Right renal cortex interstitium (tissue), 3 donors: ENCODE measurements around the gene CMTM1. TPM values are rescaled to one million over a fixed set of nuclear protein-coding genes. Genes with fewer than 3 reads are reported as not detected.

Experiments used
- DNase-seq, 3 donors: peaks; one replicate each; pipeline ENCODE4 v3.0.0-alpha.2; 2013; ENCODE audit warnings: low read depth in 3 of 3, low spot score in 2 of 3
- polyA plus RNA-seq, 3 donors: library from polyadenylated mRNA; unstranded; fragments of 120-200 nt; gene quantifications; one replicate each; pipeline ENCODE4 v1.2.1, GENCODE V29; 2013; ENCODE audit not compliant: insufficient read length in 3 of 3

CMTM1 gene
- polyA plus RNA-seq: 1 to 10 TPM; 3.9 to 5.4 (median 4.8) TPM

- DNase-seq: no peak
These were observed at the start of gene CMTM1 for GRCh38 chr16:66566051-66566901. Gene CMTM1, plus strand, starts transcription at chr16:66566439. Its CDS starts 75 bp downstream, at chr16:66566514.

DNA sequence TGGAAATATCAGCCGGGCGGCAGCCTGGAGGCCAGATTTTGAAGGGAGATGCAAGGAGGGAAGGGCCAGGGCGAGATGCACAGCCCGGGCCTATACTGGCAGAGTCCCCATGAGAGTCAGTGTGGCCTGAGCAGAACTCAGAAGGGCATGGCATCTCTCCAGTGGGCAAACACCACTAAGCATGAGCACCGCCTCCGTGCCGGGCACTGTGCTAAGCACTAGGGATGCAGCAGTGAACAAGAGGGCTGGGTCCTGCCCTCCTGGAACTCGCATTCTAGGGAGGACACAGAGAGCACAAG is 49.8 kb upstream of the CMTM1 start:
- DNase-seq: no peak

DNA sequence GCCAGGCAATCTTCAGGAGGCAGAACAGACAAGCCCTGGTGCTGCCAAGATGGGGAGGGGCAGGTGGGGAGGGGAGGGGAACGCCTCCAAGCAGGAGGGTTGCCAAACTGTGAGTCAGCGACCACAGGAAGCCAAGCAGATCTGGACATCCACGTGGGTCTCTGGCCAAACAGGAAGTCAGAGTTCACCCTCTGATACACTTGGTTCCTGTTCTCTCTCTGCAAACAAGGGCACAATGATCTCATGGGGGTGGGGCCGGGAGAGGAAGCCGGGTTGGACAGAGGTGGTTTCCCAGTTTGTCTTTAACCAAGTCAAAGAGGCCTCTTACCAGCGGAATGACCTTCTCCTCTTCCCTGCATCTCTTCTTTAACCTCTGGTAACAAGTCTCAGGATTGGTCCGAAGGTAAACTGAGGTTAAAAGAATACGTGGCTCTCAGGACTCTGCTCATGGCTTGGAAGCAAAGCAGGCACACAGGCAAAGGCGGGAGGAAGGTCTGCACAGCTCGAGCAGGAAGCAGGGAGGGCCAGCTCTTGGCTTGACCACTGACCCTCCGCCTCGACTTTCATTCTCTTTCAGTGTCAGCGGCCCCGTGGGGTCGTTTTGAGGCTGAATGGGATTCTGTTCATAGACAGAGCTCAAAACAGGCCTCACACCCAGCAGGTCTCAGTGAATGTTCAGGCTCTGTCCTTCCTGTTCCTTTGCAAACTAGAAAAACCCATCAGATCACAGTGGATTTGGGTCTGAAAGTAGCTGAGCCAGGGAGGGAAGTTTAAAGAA is 49.2 kb upstream of the CMTM1 start:
- DNase-seq: peak; percentile 41 to 61 (median 61)

DNA sequence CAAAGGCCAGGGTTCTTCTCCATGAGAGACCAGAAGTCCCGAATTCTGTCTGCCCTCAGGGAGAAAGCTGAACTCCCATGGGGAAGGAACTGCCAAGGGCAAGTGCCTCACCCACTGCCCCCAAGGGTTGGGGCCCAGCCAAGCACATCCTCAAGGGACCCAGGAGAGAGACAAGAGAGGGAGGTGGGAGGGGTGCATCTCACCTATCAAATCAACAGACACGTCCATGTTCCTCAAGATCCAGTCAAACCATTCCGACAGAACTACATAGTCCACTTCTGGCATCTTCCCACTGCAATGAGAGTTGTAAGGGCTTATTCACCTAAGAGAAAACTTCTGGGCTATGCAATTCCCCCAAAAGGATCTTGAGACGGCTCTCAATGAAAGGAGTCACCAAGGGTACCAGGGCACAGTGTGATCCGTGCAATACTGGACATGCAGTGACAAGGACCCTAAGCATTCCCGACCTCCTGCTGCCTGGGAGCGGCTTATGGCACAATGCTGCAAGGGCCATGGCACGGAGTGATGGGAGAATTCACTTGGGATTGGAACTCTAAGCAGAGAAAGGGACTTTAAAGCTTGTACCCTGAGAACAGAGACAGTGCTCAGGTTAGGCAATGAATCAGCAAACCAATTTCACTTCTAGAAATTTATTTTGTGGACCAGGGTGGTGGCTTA is 48.5 kb upstream of the CMTM1 start:
- no peak for DNase-seq

DNA sequence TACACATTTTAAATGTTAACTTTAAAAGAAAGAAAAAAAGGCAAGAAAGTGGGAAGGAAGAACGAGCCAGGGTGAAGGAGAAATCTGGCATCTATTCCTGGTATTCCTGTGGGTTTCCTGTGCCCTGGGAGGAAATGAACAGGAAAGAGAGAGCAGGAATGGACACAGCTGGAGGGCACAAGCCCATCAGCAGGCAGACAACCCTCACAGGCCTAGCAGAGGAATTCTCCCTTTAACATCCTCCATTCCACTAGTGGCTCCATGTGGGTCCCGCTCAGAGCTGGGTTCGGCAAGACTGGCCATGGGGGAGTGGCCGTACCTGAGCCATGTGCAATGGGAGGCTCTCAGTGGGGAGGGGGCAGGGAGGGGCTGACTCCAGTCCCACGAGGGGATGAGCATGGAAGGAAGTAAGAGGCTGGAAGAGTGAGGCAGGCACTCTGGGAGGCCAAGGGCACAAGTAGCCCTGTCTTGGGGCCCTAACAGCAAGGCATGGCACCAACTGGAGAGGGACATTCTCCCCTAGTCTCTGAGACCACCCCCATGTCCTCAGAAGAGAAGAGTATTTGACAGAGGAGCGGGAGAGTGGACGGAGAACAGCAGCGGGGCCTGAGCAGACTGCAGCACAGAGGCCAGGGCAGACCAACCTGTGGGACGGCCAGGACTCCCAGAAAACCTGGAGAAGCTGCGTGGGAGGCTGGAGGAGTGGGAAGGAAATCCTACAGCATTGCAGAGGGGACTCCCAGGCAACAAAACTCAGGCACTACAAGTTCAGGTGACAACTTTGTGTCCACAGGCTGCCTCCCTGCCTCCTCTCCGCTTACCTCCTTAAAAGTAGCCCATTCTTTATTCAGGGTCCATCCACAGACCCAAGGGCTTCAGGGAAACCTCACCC is 46.5 kb upstream of the CMTM1 start:
- DNase-seq: no peak

GRCh38 chr16:66520406-66521170 is 45.7 kb upstream of the CMTM1 start:
- no peak for DNase-seq

GRCh38 chr16:66521252-66521713 is 45.0 kb upstream of the CMTM1 start:
- no peak for DNase-seq

- no peak for DNase-seq
These were observed 44.1 kb upstream of the CMTM1 start for GRCh38 chr16:66521951-66522771.

- DNase-seq: no peak
These were observed 43.2 kb upstream of the CMTM1 start for GRCh38 chr16:66522816-66523590.

- no peak for DNase-seq
These were observed 42.3 kb upstream of the CMTM1 start for GRCh38 chr16:66523861-66524354.

- no peak for DNase-seq
These were observed 41.6 kb upstream of the CMTM1 start for GRCh38 chr16:66524601-66525164.

DNA sequence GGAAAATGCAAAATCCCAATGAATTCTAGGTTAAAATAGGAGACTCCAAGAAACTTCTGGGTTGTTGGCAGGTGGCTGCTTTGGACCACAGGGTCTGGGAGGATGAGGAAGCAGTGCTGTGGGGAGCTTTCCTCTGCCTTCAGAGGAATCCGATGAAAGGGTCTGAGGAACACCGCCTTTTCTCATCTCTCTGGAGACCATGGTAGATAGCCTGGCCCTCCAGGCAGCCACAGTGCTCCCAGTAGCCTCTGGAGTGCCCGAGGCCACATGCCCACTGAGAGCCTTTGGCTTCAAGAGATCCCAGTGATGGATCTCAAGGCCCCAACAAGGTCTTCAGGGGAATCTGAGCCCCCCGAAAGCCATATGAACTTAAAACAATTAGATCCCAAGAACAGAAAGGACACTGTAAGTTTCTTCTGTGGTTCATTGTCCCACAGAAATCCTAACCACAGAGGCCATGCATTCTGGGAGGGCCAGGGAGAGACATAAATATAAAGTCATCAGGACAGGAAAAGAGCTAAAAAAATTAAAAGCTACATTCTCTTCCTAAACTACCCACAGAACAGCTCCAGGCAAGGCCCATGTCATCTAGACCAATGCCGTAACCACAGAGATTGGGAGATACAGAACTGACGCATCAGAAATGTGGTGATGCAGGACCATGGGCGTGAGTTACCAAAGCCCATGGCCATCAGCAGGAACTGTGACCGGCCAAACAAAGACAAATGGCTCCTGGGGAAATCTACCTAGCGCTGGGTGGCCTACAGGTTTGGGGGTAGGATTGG is 40.7 kb upstream of the CMTM1 start:
- no peak for DNase-seq

- DNase-seq: no peak
These were observed 37.9 kb upstream of the CMTM1 start for GRCh38 chr16:66528294-66528693.

DNA sequence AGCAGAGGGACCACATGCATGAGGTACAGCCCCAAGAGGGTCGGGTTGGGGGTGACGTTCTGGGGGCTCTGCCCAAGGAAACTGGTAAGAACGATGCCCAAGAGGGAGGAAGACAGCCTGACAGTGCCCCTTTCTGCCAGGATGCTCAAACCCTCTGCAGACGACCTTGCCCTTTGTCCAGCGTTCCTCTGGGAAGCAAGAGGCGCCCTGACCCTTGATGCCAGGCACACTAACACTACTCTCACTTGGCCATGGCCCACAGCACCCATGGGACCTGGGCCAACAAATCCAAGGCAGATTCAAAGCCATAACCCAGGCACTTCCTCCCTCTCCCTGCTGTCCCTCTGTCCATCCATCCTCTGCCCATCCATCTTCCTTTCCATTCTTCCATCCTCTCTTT is 36.8 kb upstream of the CMTM1 start:
- DNase-seq: no peak

- no peak for DNase-seq
These were observed 31.9 kb upstream of the CMTM1 start for GRCh38 chr16:66534376-66534799.

GRCh38 chr16:66536525-66536924 is 29.7 kb upstream of the CMTM1 start:
- DNase-seq: no peak

DNA sequence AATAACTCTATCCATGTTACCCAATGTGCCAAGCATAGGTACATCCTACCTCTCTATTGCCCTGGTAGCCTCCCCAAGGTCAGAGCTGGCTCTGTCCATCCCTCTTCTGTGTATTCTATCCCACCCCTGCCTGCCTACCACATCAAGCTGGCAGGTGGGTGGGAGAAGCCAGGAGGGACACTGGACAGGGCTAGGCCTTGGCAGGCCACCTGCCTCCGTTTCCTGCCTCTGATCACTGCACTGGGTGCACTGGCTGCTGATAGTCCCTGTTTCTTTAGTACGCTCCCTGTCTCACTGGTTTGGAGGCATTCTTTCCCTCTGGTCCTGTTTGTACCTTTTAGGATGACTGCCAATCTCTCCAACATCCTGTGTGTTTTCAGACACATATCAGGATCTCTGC is 29.0 kb upstream of the CMTM1 start:
- DNase-seq: no peak
